ENCODE measurements around the gene SZT2.

The SZT2 gene

GRCh38 chr1:43363935-43364525 is 25.7 kb upstream of the SZT2 start:
- no peak for DNase-seq (ENCODE audit: low read depth)
- no peak overlapping the region for H3K4me3 ChIP-seq (ENCODE audit: low read depth, low read length)
- TF ChIP-seq CTCF (IDR thresholded peaks at IDR 0.05; ENCODE audit: low read depth, low read length) (no peak), POLR2A (IDR thresholded peaks at IDR 0.05; ENCODE audit: extremely low read depth, insufficient read length) (no peak), MYC (IDR thresholded peaks at IDR 0.05; ENCODE audit: low read depth, low read length) (no peak), MAX (IDR thresholded peaks at IDR 0.05; ENCODE audit: low read depth, low read length) (no peak)

GRCh38 chr1:43365678-43366077 is 24.0 kb upstream of the SZT2 start:
- H3K4me3 ChIP-seq (ENCODE audit: low read depth, low read length) = no peak overlapping the region
- TF ChIP-seq POLR2A (IDR thresholded peaks at IDR 0.05; ENCODE audit: extremely low read depth, insufficient read length) = no peak
- no peak for TF ChIP-seq CTCF (IDR thresholded peaks at IDR 0.05; ENCODE audit: low read depth, low read length)

GRCh38 chr1:43366179-43366578 is 23.5 kb upstream of the SZT2 start:
- TF ChIP-seq CTCF (IDR thresholded peaks at IDR 0.05; ENCODE audit: low read depth, low read length) (no peak), POLR2A (IDR thresholded peaks at IDR 0.05; ENCODE audit: extremely low read depth, insufficient read length) (no peak), MYC (IDR thresholded peaks at IDR 0.05; ENCODE audit: low read depth, low read length) (no peak), MAX (IDR thresholded peaks at IDR 0.05; ENCODE audit: low read depth, low read length) (no peak)
- DNase-seq (ENCODE audit: low read depth) = no peak
- H3K4me3 ChIP-seq (ENCODE audit: low read depth, low read length) = peak overlapping the region; percentile 83

More at GRCh38 chr1:43365678-43366077, 24.0 kb upstream of the SZT2 start:
- no peak for DNase-seq (ENCODE audit: low read depth)

GRCh38 chr1:43366601-43367025 is 23.1 kb upstream of the SZT2 start:
- TF ChIP-seq POLR2A (IDR thresholded peaks at IDR 0.05; ENCODE audit: extremely low read depth, insufficient read length) (no peak), MAX (IDR thresholded peaks at IDR 0.05; ENCODE audit: low read depth, low read length) (no peak), MYC (IDR thresholded peaks at IDR 0.05; ENCODE audit: low read depth, low read length) (no peak), CTCF (IDR thresholded peaks at IDR 0.05; ENCODE audit: low read depth, low read length) (no peak)
- peak overlapping the region; percentile 83 for H3K4me3 ChIP-seq (ENCODE audit: low read depth, low read length)
- no peak for DNase-seq (ENCODE audit: low read depth)

GRCh38 chr1:43367026-43367903 is 22.4 kb upstream of the SZT2 start:
- H3K4me3 ChIP-seq (ENCODE audit: low read depth, low read length) = peak overlapping the region; percentile 83
- DNase-seq (ENCODE audit: low read depth) = no peak
- TF ChIP-seq POLR2A (IDR thresholded peaks at IDR 0.05; ENCODE audit: extremely low read depth, insufficient read length) = no peak
- peak; percentile 20; the same call in 1 of the 2 replicates for TF ChIP-seq MAX (IDR thresholded peaks at IDR 0.05; ENCODE audit: low read depth, low read length)
- TF ChIP-seq CTCF (IDR thresholded peaks at IDR 0.05; ENCODE audit: low read depth, low read length) = no peak
- peak; percentile 5; the same call in 1 of the 2 replicates for TF ChIP-seq MYC (IDR thresholded peaks at IDR 0.05; ENCODE audit: low read depth, low read length)

Data from NB4 (cell line).